ENCODE results near the gene TSSC4.

GRCh38 chr11:2453436-2453835 is 52.9 kb downstream of the TSSC4 start:
- TF ChIP-seq EP300 (IDR thresholded peaks at IDR 0.05) (no peak), CTCF (IDR thresholded peaks at IDR 0.05) (no peak), POLR2AphosphoS5 (IDR thresholded peaks at IDR 0.05) (no peak)
